Chondrocyte (in vitro differentiated cells): ENCODE data around the gene SLC27A3. TPM values are rescaled to one million over a fixed set of nuclear protein-coding genes. Genes with fewer than 3 reads are reported as not detected.

Source experiments
- DNase-seq: peaks from one replicate; pipeline ENCODE4 v3.0.0; 2021; ENCODE audit warnings: mixed read lengths, low spot score
- H3K27ac Mint-ChIP-seq: one replicate; pipeline ENCODE4 v1.8.0; 2021; ENCODE audit warnings: mild to moderate bottlenecking, moderate library complexity, mixed read lengths; ENCODE audit not compliant: unreplicated experiment
- H3K27me3 Mint-ChIP-seq: 2 replicates; pipeline ENCODE4 v1.8.0; 2021; ENCODE audit warnings: low read depth, mixed read lengths
- H3K36me3 Mint-ChIP-seq: 2 replicates; pipeline ENCODE4 v1.8.0; 2021; ENCODE audit warnings: low read depth, mixed read lengths
- H3K4me1 Mint-ChIP-seq: 2 replicates; pipeline ENCODE4 v1.8.0; 2021; ENCODE audit warnings: low read depth, mild to moderate bottlenecking, mixed read lengths
- H3K4me3 Mint-ChIP-seq: one replicate; pipeline ENCODE4 v1.8.0; 2021; ENCODE audit warnings: mild to moderate bottlenecking, moderate library complexity, mixed read lengths; ENCODE audit not compliant: unreplicated experiment
- H3K9me3 Mint-ChIP-seq: 2 replicates; pipeline ENCODE4 v1.8.0; 2021; ENCODE audit warnings: low read depth, mixed read lengths
- total RNA-seq: library from RNA; stranded (reverse); gene quantifications from 3 replicates; pipeline ENCODE4 v1.2.1, GENCODE V29; 2021
- TF ChIP-seq, protein P1 (sequence below): fragments of 200-600 bp; sonication (generic); IDR thresholded peaks from 2 replicates; pipeline ENCODE4 v1.5.0; 2021; ENCODE audit warnings: antibody characterized with exemption, mild to moderate bottlenecking, moderate library complexity

SLC27A3 gene
- total RNA-seq, 1 donor from 2014 or later = 11.6 TPM

DNA sequence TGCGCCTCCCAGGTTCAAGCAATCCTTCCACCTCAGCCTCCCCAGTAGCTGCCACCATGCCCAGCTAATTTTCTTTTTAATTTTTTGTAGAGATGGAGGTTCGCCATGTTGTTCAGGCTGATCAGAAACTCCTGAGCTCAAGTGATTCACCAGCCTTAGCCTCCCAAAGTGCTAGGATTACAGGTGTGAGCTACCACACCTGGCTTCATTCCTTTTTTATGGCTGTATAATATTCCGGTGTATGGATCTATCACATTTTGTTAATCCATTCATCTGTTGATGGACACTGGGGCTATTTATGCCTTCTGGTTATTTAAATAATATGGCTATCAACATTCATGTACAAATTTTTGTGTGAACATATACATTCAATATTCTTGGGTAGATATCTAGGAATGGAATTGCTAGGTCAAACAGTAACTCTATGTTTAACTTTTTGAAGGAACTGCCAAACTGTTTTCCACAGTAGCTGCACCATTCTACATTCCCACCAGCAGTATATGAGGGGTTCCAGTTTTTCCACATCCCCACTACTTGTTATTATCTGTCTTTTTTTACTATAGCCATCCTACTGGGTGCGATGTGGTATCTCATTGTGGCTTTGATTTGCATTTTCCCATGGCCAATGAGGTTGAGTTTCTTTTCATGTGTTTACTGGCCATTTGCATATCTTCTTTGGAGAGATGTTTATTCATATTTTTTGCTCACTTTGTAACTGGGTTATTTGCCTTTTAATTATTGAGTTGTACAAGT is 11.0 kb downstream of the SLC27A3 start:
- H3K4me1 Mint-ChIP-seq = peaks cover 24% of the 10 kb centered on the region
- no peak overlapping the region for H3K4me3 Mint-ChIP-seq
- no peaks in the 10 kb centered on the region for H3K9me3 Mint-ChIP-seq
- no peak for DNase-seq
- H3K27ac Mint-ChIP-seq = no peak overlapping the region
- H3K36me3 Mint-ChIP-seq = no peaks in the 10 kb centered on the region
- H3K27me3 Mint-ChIP-seq = no peaks in the 10 kb centered on the region
- TF ChIP-seq, protein P1, sequence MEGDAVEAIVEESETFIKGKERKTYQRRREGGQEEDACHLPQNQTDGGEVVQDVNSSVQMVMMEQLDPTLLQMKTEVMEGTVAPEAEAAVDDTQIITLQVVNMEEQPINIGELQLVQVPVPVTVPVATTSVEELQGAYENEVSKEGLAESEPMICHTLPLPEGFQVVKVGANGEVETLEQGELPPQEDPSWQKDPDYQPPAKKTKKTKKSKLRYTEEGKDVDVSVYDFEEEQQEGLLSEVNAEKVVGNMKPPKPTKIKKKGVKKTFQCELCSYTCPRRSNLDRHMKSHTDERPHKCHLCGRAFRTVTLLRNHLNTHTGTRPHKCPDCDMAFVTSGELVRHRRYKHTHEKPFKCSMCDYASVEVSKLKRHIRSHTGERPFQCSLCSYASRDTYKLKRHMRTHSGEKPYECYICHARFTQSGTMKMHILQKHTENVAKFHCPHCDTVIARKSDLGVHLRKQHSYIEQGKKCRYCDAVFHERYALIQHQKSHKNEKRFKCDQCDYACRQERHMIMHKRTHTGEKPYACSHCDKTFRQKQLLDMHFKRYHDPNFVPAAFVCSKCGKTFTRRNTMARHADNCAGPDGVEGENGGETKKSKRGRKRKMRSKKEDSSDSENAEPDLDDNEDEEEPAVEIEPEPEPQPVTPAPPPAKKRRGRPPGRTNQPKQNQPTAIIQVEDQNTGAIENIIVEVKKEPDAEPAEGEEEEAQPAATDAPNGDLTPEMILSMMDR = no peak

DNA sequence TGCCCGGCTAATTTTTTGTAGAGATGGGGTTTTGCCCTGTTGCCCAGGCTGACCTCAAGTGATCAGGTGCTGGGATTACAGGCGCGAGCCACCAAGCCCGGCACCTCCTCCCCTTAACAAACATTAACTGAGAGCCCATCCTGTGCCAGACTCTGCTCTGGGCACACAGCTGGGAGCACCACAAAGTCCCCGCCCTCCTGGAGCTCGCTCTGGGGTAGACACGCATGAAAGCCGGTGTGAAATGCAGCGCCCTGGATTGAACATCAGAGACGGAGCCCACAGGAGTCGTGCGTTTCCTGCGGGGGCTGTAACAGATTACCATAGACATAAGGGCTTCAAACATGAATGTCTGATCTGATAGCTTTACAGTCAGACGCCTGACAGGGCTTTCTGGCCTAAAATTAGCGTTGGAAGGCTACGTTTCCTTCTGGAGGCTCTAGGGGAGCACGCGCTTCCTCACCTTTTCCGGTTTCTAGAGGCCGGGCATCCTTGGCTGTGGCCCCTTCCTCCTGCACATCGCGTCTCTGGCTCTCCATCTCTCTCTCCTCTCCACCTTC is 14.3 kb downstream of the SLC27A3 start:
- H3K4me3 Mint-ChIP-seq = no peak overlapping the region
- peaks cover 22% of the 10 kb centered on the region for H3K4me1 Mint-ChIP-seq
- H3K9me3 Mint-ChIP-seq = no peaks in the 10 kb centered on the region

DNA sequence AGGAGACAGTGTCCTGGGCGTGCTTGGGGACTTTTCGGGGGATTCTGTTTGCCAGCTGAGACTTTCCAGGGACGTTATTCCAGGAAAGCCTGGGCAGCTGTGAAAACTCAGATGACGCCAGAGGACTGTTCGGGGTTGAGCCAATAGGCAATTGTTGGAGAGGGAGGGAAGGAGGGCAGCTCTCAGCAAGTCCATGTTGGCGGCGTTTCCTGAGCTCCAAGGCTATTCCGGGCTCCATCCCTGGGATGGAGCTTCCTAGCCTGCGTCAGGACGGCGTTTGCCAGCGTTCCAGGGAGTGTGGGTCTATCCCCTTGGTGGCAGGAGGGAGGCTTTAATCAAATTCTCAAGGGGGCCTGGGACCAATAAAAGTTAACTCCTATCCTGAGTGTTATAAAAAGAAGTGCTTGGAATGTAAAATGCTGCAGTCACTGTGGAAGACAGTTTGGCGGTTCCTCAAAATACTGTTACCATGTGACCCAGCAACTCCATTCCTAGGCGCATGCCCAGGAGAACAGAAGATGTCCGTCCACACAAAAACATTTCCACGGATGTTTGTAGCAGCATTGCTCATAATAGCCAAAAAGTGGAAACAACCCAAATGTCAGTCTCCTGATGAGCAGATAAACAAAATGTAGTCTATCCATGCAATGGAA is 15.2 kb downstream of the SLC27A3 start:
- Mint-ChIP-seq H3K36me3 (no peaks in the 10 kb centered on the region), H3K4me3 (no peak overlapping the region), H3K27ac (peak overlapping the region; percentile 89)

More for the DNA sequence above, 14.3 kb downstream of the SLC27A3 start:
- no peaks in the 10 kb centered on the region for H3K36me3 Mint-ChIP-seq
- TF ChIP-seq, protein P1 = no peak
- peak; percentile 66 for DNase-seq
- no peak overlapping the region for H3K27ac Mint-ChIP-seq
- H3K27me3 Mint-ChIP-seq = no peaks in the 10 kb centered on the region

DNA sequence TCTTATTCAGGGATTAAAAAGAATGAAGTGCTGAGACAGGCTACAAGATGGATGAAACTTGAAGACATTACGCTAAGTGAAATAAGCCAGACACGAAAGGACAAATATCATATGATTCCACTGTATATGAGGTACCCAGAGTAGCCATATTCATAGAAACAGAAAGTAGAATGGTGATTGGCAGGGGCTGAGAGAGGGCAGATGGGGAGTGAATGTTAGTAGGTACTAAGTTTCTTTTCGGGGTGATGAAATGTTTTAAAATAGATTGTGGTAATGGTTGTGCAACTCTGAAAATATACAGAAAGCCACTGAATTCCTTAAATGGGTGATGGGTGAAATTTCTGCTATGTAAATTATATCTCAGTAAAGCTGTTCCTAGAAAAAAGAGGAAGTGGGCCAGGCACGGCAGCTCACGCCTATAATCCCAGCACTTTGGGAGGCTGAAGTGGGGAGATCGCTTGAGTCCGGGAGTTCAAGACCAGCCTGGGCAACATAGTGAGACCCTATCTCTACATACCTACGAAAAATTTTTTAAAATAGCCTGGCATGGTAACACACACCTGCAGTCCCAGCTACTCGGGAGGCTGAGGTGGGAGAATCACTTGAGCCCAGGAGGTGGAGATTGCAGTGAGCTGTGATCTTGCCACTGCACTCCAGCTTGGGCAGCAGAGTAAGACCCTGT is 15.9 kb downstream of the SLC27A3 start:
- TF ChIP-seq, protein P1 = no peak
- DNase-seq = peak; percentile 26
- Mint-ChIP-seq H3K27me3 (no peaks in the 10 kb centered on the region), H3K4me1 (peaks cover 22% of the 10 kb centered on the region), H3K36me3 (no peaks in the 10 kb centered on the region), H3K4me3 (no peak overlapping the region), H3K9me3 (no peaks in the 10 kb centered on the region), H3K27ac (peak overlapping the region; percentile 89)

More for the DNA sequence above, 15.2 kb downstream of the SLC27A3 start:
- peaks cover 22% of the 10 kb centered on the region for H3K4me1 Mint-ChIP-seq
- no peaks in the 10 kb centered on the region for H3K27me3 Mint-ChIP-seq
- DNase-seq = peak; percentile 53
- TF ChIP-seq, protein P1 = no peak
- H3K9me3 Mint-ChIP-seq = no peaks in the 10 kb centered on the region
